IMR-90 (cell line): ENCODE measurements around the gene NAALAD2. TPM values are rescaled to one million over a fixed set of nuclear protein-coding genes. Genes with fewer than 3 reads are reported as not detected.

Experiments used
- ATAC-seq: fragments of 200-7000 bp; cut with Tn5 transposase; 2 replicates; pipeline ENCODE4 v1.9.1; 2020; ENCODE audit warnings: low read depth, mild to moderate bottlenecking, moderate library complexity
- BruUV-seq: library from RNA; stranded (reverse); fragments of 400-500 nt; replicated peaks from 2 replicates; lab custom pipeline; 2021; lab: Mats Ljungman, UMichigan
- CTCF ChIA-PET: fragments of 300-600 bp; formaldehyde crosslinking; extraction: SDS; loops from one replicate; lab custom pipeline; 2021; ENCODE audit warnings: antibody characterized with exemption; lab: Yijun Ruan, JAX
- POLR2A ChIA-PET: fragments of 300-600 bp; sonication (Branson Sonifier 250); formaldehyde crosslinking; loops from one replicate; lab custom pipeline; 2022; ENCODE audit warnings: antibody characterized with exemption; ENCODE audit not compliant: unreplicated experiment; lab: Charles Lee
- DNase-seq: peaks from one replicate; pipeline ENCODE4 v3.0.0; 2013
- H2AFZ ChIP-seq: replicated peaks from 2 replicates; pipeline ENCODE3; 2013; ENCODE audit warnings: low read length, mild to moderate bottlenecking; ENCODE audit not compliant: poor library complexity
- H2AK5ac ChIP-seq: 2 replicates; pipeline ENCODE4 v1.6.1; 2013; ENCODE audit warnings: low read depth, low read length, inconsistent platforms
- H2AK9ac ChIP-seq: replicated peaks from 2 replicates; pipeline ENCODE3; 2013; ENCODE audit warnings: mild to moderate bottlenecking, low read depth, low read length, moderate library complexity; ENCODE audit not compliant: poor library complexity
- H2BK120ac ChIP-seq: 2 replicates; pipeline ENCODE4 v1.6.1; 2013; ENCODE audit warnings: low read depth, low read length, inconsistent platforms
- H2BK15ac ChIP-seq: 3 replicates; pipeline ENCODE4 v1.6.1; 2013; ENCODE audit warnings: low read depth, low read length, inconsistent platforms
- H2BK20ac ChIP-seq: 2 replicates; pipeline ENCODE4 v1.6.1; 2013; ENCODE audit warnings: low read depth, mild to moderate bottlenecking, inconsistent platforms, low read length, moderate library complexity
- H2BK5ac ChIP-seq: 2 replicates; pipeline ENCODE4 v1.6.1; 2013; ENCODE audit warnings: mild to moderate bottlenecking, low read depth, low read length, inconsistent platforms; ENCODE audit not compliant: poor library complexity, severe bottlenecking
- H3K14ac ChIP-seq: replicated peaks from 2 replicates; pipeline ENCODE4 v1.6.1; 2013; ENCODE audit warnings: low read depth, low read length, inconsistent platforms
- H3K18ac ChIP-seq: 2 replicates; pipeline ENCODE4 v1.6.1; 2013; ENCODE audit warnings: low read depth, low read length, control low read depth
- H3K23ac ChIP-seq: 2 replicates; pipeline ENCODE4 v1.6.1; 2013; ENCODE audit warnings: low read depth, low read length, inconsistent platforms
- H3K27ac ChIP-seq: 2 replicates; pipeline ENCODE4 v1.5.1; 2013; ENCODE audit warnings: mild to moderate bottlenecking, control low read depth, low read length; ENCODE audit not compliant: insufficient read depth
- H3K27me3 ChIP-seq: 2 replicates; pipeline ENCODE4 v1.6.1; 2013; ENCODE audit warnings: low read length; ENCODE audit not compliant: control insufficient read depth, insufficient read depth
- H3K36me3 ChIP-seq: 2 replicates; pipeline ENCODE4 v1.6.1; 2013; ENCODE audit warnings: low read length, mixed read lengths; ENCODE audit not compliant: control insufficient read depth, insufficient read depth
- H3K4ac ChIP-seq: 2 replicates; pipeline ENCODE4 v1.6.1; 2013; ENCODE audit warnings: low read depth, low read length, inconsistent platforms
- H3K4me1 ChIP-seq: 2 replicates; pipeline ENCODE4 v1.6.1; 2013; ENCODE audit warnings: low read length, mixed read lengths; ENCODE audit not compliant: control insufficient read depth, insufficient read depth
- H3K4me2 ChIP-seq: 2 replicates; pipeline ENCODE4 v1.6.1; 2013; ENCODE audit warnings: low read depth, mild to moderate bottlenecking, control low read depth, low read length, moderate library complexity
- H3K4me3 ChIP-seq: 2 replicates; pipeline ENCODE4 v1.5.1; 2013; ENCODE audit warnings: low read depth, mild to moderate bottlenecking, control low read depth, low read length, moderate library complexity; ENCODE audit not compliant: insufficient read depth
- H3K56ac ChIP-seq: 2 replicates; pipeline ENCODE4 v1.6.1; 2013; ENCODE audit warnings: low read length, inconsistent platforms; ENCODE audit not compliant: insufficient read depth; ENCODE audit errors: extremely low read depth
- H3K79me1 ChIP-seq, 2 experiments: 2 replicates each; pipeline ENCODE4 v1.6.1; 2013; ENCODE audit warnings: low read length in 2 of 2, inconsistent platforms in 1 of 2, low read depth in 1 of 2
- H3K9ac ChIP-seq: 2 replicates; pipeline ENCODE4 v1.6.1; 2013; ENCODE audit warnings: low read depth, low read length, control low read depth
- H3K9me1 ChIP-seq: 2 replicates; pipeline ENCODE4 v1.6.1; 2013; ENCODE audit warnings: low read length, inconsistent platforms; ENCODE audit not compliant: insufficient read depth
- H3K9me3 ChIP-seq: 2 replicates; pipeline ENCODE4 v1.6.1; 2013; ENCODE audit warnings: low read length; ENCODE audit not compliant: control insufficient read depth, insufficient read depth
- H4K20me1 ChIP-seq: 2 replicates; pipeline ENCODE4 v1.6.1; 2013; ENCODE audit warnings: low read length, inconsistent platforms; ENCODE audit not compliant: insufficient read depth
- H4K5ac ChIP-seq: 2 replicates; pipeline ENCODE4 v1.6.1; 2013; ENCODE audit warnings: mild to moderate bottlenecking, low read depth, low read length, control low read depth
- H4K8ac ChIP-seq, 2 experiments: 2 replicates each; pipeline ENCODE4 v1.6.1; 2013; ENCODE audit warnings: low read depth in 2 of 2, low read length in 2 of 2, control low read depth in 1 of 2, inconsistent platforms in 1 of 2
- H4K91ac ChIP-seq: 2 replicates; pipeline ENCODE4 v1.6.1; 2013; ENCODE audit warnings: low read depth, low read length, inconsistent platforms; ENCODE audit not compliant: insufficient read depth
- BHLHE40 ChIP-seq: fragments of 150-350 bp; IDR thresholded peaks from 2 replicates; pipeline ENCODE4 v1.6.1; 2016; ENCODE audit warnings: mild to moderate bottlenecking, low read depth, low read length
- ELK1 ChIP-seq: fragments of 150-350 bp; IDR thresholded peaks from 2 replicates; pipeline ENCODE4 v1.6.1; 2016; ENCODE audit warnings: low read depth, mild to moderate bottlenecking, low read length, moderate library complexity, borderline replicate concordance
- MXI1 ChIP-seq: IDR thresholded peaks from 2 replicates; pipeline ENCODE4 v1.6.1; 2012; ENCODE audit warnings: low read depth, mild to moderate bottlenecking, low read length, moderate library complexity, borderline replicate concordance
- RAD21 ChIP-seq: IDR thresholded peaks from 2 replicates; pipeline ENCODE4 v1.6.1; 2012; ENCODE audit warnings: low read length, improper control_type of control experiment
- SMC3 ChIP-seq: fragments of 150-350 bp; IDR thresholded peaks from 2 replicates; pipeline ENCODE4 v1.6.1; 2016; ENCODE audit warnings: low read depth, mild to moderate bottlenecking, antibody characterized with exemption, low read length, moderate library complexity
- whole genome bisulfite sequencing, 2 experiments: methylation state at CpG; one replicate each; pipeline versions ENCODE4 v1.1.5 to v1.1.7; 2013; ENCODE audit warnings: missing lambda C conversion rate in 2 of 2; ENCODE audit not compliant: insufficient read length in 1 of 2; ENCODE audit errors: extremely low coverage in 2 of 2; 5-methylcytosine and 5-hydroxymethylcytosine counted together
- dilution Hi-C: fragments of 300-500 bp; cut with HindIII; formaldehyde crosslinking; loops from one replicate; pipeline ENCODE4 v1.14.3; 2018; ENCODE audit warnings: low sequenced_read_pairs; ENCODE audit not compliant: unreplicated experiment
- in situ Hi-C: fragments of 300-500 bp; cut with MboI; formaldehyde crosslinking; loops from 3 replicates; pipeline ENCODE4 v1.14.3; 2019; ENCODE audit warnings: low sequenced_read_pairs, inconsistent platforms, mixed read lengths
- intact Hi-C: fragments of 100-400 bp; cut with micrococcal nuclease; formaldehyde crosslinking; loops from 2 replicates; pipeline ENCODE4 v1.10.0; 2022
- polyA plus RNA-seq, 3 experiments: library from polyadenylated mRNA; depleted of rRNA; stranded (reverse); fragments of >200 nt; gene quantifications; 2 replicates each; pipeline ENCODE4 v1.2.3, GENCODE V29; 2012; ENCODE audit warnings: low replicate concordance in 1 of 3
- total RNA-seq: library from RNA; depleted of rRNA; stranded (reverse); fragments of >200 nt; gene quantifications from 2 replicates; pipeline ENCODE4 v1.2.3, GENCODE V29; 2012

NAALAD2 gene
- total and polyA plus RNA-seq, 2 of the 4 experiments (the other 2 are of a cell fraction): under 0.01 to 0.09 TPM

- Histone ChIP-seq H3K27ac (no peak overlapping the region), H4K5ac (no peak overlapping the region), H3K9me3 (no peaks in the 10 kb centered on the region), H3K4me1 (peaks cover 6% of the 10 kb centered on the region), H3K4me3 (no peak overlapping the region), H4K91ac (no peak overlapping the region), H3K9me1 (no peaks in the 10 kb centered on the region; the same call in none of the 2 replicates), H3K4ac (no peak overlapping the region), H3K9ac (no peak overlapping the region), H3K36me3 (peaks cover 7% of the 10 kb centered on the region; the same call in 1 of the 2 replicates), H2BK120ac (no peak overlapping the region), H2BK5ac (no peak overlapping the region), H3K14ac (no peak overlapping the region), H2AFZ (no peak overlapping the region), H2BK20ac (no peak overlapping the region), H2AK9ac (no peak overlapping the region), H3K27me3 (no peaks in the 10 kb centered on the region), H3K4me2 (no peak overlapping the region), H2AK5ac (no peak overlapping the region), H3K79me1 (peaks cover 10 to 34% of the 10 kb centered on the region in 2 experiments), H2BK15ac (no peak overlapping the region), H4K20me1 (peaks cover 40% of the 10 kb centered on the region), H3K23ac (no peak overlapping the region), H4K8ac (no peak overlapping the region), H3K56ac (no peak overlapping the region), H3K18ac (no peak overlapping the region)
- in situ Hi-C loops: no loop called here
- dilution Hi-C loops: no loop called here
- TF ChIP-seq SMC3 (no peak), ELK1 (no peak), MXI1 (no peak), BHLHE40 (no peak), RAD21 (no peak)
- ATAC-seq (no peak), DNase-seq (no peak)
- WGBS, 2 experiments: 100% methylated on average over 1 of the region's 5 CpGs; no CpG with 5 or more reads in 1 of the 2 experiments
- no TSS peak for BruUV-seq
- ChIA-PET POLR2A (no interaction called here), CTCF (interaction anchor here (1.1 kb wide), 1 partner anchor 12 kb away, joined by 3 read pairs; no protein-coding TSS in a partner anchor)
- intact Hi-C loops: no loop called here
Measured at GRCh38 chr11:90216611-90217010, 82.1 kb downstream of the NAALAD2 start.
